ENCODE measurements around the gene AUTS2. TPM values are rescaled to one million over a fixed set of nuclear protein-coding genes. Genes with fewer than 3 reads are reported as not detected.
A peak's percentile ranks its signal among the peaks of the same experiment; 100 is the strongest.

The AUTS2 gene
- total and polyA plus RNA-seq, 2 experiments from 2014 or later, result 32.0 to 91.0 TPM

- peaks cover 100% of the 10 kb centered on the region for H3K27me3 Mint-ChIP-seq (ENCODE audit: insufficient read depth, low read depth, poor library complexity)
- no peaks in the 10 kb centered on the region for H3K36me3 ChIP-seq (ENCODE audit: insufficient read depth)
- no peak overlapping the region for H3K27ac Mint-ChIP-seq
- no peaks in the 10 kb centered on the region for H3K9me3 Mint-ChIP-seq
- no peak overlapping the region for H3K4me3 Mint-ChIP-seq
- peaks cover 9% of the 10 kb centered on the region for H3K79me2 ChIP-seq (replicated peaks; ENCODE audit: insufficient read depth)
- peaks cover 68% of the 10 kb centered on the region for H4K20me1 ChIP-seq (replicated peaks; ENCODE audit: insufficient read depth)
- no peaks in the 10 kb centered on the region for H3K9me2 ChIP-seq (ENCODE audit: insufficient read depth)
- H3K4me1 ChIP-seq (ENCODE audit: insufficient read depth), result peaks cover 48% of the 10 kb centered on the region
- H3K27ac ChIP-seq (ENCODE audit: low read depth), result no peak overlapping the region
- no peaks in the 10 kb centered on the region for H3K36me3 Mint-ChIP-seq (ENCODE audit: low read depth)
- no peak for DNase-seq (ENCODE audit: low spot score)
- H3K4me3 ChIP-seq, result no peak overlapping the region
- TF ChIP-seq EZH2 (IDR thresholded peaks at IDR 0.05; ENCODE audit: low read depth, unreplicated experiment), result peak; percentile 34
- TF ChIP-seq NANOG (IDR thresholded peaks at IDR 0.05; ENCODE audit: borderline replicate concordance), result no peak
- TF ChIP-seq ZNF114 (CRISPR knock-in tag; IDR thresholded peaks at IDR 0.05), result no peak
- no peak overlapping the region for H3K4me2 ChIP-seq
- no peak overlapping the region for H2AFZ ChIP-seq
- H3K4me1 Mint-ChIP-seq, result peaks cover 47% of the 10 kb centered on the region
- no peak for ATAC-seq
- peaks cover 100% of the 10 kb centered on the region for H3K27me3 ChIP-seq (ENCODE audit: insufficient read depth)
- no peaks in the 10 kb centered on the region for H3F3A ChIP-seq (replicated peaks; ENCODE audit: low read depth)
Measured at GRCh38 chr7:69620063-69620462, 21.8 kb downstream of the AUTS2 start.

GRCh38 chr7:69620650-69621049 is 22.4 kb downstream of the AUTS2 start:
- H3K27me3 Mint-ChIP-seq (ENCODE audit: insufficient read depth, low read depth, poor library complexity), result peaks cover 100% of the 10 kb centered on the region
- H3K36me3 ChIP-seq (ENCODE audit: insufficient read depth), result no peaks in the 10 kb centered on the region
- no peaks in the 10 kb centered on the region for H3F3A ChIP-seq (replicated peaks; ENCODE audit: low read depth)
- no peak overlapping the region for H3K4me3 Mint-ChIP-seq
- no peak for DNase-seq (ENCODE audit: low spot score)
- H3K27me3 ChIP-seq (ENCODE audit: insufficient read depth), result peaks cover 100% of the 10 kb centered on the region
- peaks cover 53% of the 10 kb centered on the region for H3K4me1 Mint-ChIP-seq
- no peak overlapping the region for H3K4me3 ChIP-seq
- no peak overlapping the region for H2AFZ ChIP-seq
- TF ChIP-seq EZH2 (IDR thresholded peaks at IDR 0.05; ENCODE audit: low read depth, unreplicated experiment) (no peak), ZNF331 (CRISPR knock-in tag; IDR thresholded peaks at IDR 0.05; ENCODE audit: low read depth) (no peak), ZNF114 (CRISPR knock-in tag; IDR thresholded peaks at IDR 0.05) (no peak), JUNB (IDR thresholded peaks at IDR 0.05; ENCODE audit: unreplicated experiment) (no peak), CREB1 (CRISPR knock-in tag; IDR thresholded peaks at IDR 0.05; ENCODE audit: low read depth) (no peak), CTCF (conservative IDR thresholded peaks at IDR 0.05; ENCODE audit: low read depth in 2 of 2) (no peak), NANOG (IDR thresholded peaks at IDR 0.05; ENCODE audit: borderline replicate concordance) (no peak), STAT1 (IDR thresholded peaks at IDR 0.05; ENCODE audit: unreplicated experiment) (no peak)
- peaks cover 52% of the 10 kb centered on the region for H3K4me1 ChIP-seq (ENCODE audit: insufficient read depth)
- H3K4me2 ChIP-seq, result no peak overlapping the region
- H3K9me3 Mint-ChIP-seq, result no peaks in the 10 kb centered on the region
- H3K36me3 Mint-ChIP-seq (ENCODE audit: low read depth), result no peaks in the 10 kb centered on the region
- ATAC-seq, result no peak
- peaks cover 9% of the 10 kb centered on the region for H3K79me2 ChIP-seq (replicated peaks; ENCODE audit: insufficient read depth)
- H3K9me2 ChIP-seq (ENCODE audit: insufficient read depth), result no peaks in the 10 kb centered on the region
- H3K27ac Mint-ChIP-seq, result no peak overlapping the region
- no peak overlapping the region for H3K27ac ChIP-seq (ENCODE audit: low read depth)
- H4K20me1 ChIP-seq (replicated peaks; ENCODE audit: insufficient read depth), result peaks cover 66% of the 10 kb centered on the region

Data from GM23338 (cell line).